OCI-LY7 (cell line): ENCODE data around the gene PLXNA3. TPM values are rescaled to one million over a fixed set of nuclear protein-coding genes. Genes with fewer than 3 reads are reported as not detected.

Source experiments
- BruUV-seq: library from RNA; stranded (reverse); fragments of 400-500 nt; replicated peaks from 2 replicates; lab custom pipeline; 2021; lab: Mats Ljungman, UMichigan
- CTCF ChIA-PET: fragments of 300-600 bp; sonication (Branson Sonifier 250); formaldehyde crosslinking; loops from one replicate; lab custom pipeline; 2022; ENCODE audit warnings: antibody characterized with exemption; ENCODE audit not compliant: unreplicated experiment; lab: Charles Lee
- POLR2A ChIA-PET: fragments of 300-600 bp; sonication (Branson Sonifier 250); formaldehyde crosslinking; loops from one replicate; lab custom pipeline; 2022; ENCODE audit warnings: antibody characterized with exemption; lab: Charles Lee
- DNase-seq: peaks from one replicate; pipeline ENCODE4 v3.0.0-alpha.2; 2015; ENCODE audit warnings: low spot score
- H2AFZ ChIP-seq: fragments of 200-600 bp; sonication (generic), shearing (Covaris generic); 2 replicates; pipeline ENCODE4 v1.6.1; 2014; ENCODE audit warnings: mild to moderate bottlenecking, antibody characterized with exemption, low read length, moderate library complexity
- H3K27ac ChIP-seq: fragments of 200-600 bp; sonication (generic); 2 replicates; pipeline ENCODE4 v1.5.1; 2014; ENCODE audit warnings: mixed run types, low read depth, mild to moderate bottlenecking, moderate library complexity, low read length, inconsistent platforms; ENCODE audit not compliant: poor library complexity, severe bottlenecking
- H3K36me3 ChIP-seq: fragments of 200-600 bp; sonication (generic); 2 replicates; pipeline ENCODE4 v1.6.1; 2014; ENCODE audit warnings: mild to moderate bottlenecking, antibody characterized with exemption, low read length, moderate library complexity, mixed read lengths; ENCODE audit not compliant: insufficient read depth
- H3K4me1 ChIP-seq: fragments of 200-600 bp; sonication (generic); 2 replicates; pipeline ENCODE4 v1.5.1; 2014; ENCODE audit warnings: mild to moderate bottlenecking, low read length; ENCODE audit not compliant: insufficient read depth, poor library complexity, severe bottlenecking
- H3K4me2 ChIP-seq: fragments of 200-600 bp; sonication (generic); 2 replicates; pipeline ENCODE4 v1.6.1; 2014; ENCODE audit warnings: mild to moderate bottlenecking, low read length
- H3K4me3 ChIP-seq: fragments of 200-600 bp; sonication (generic); 2 replicates; pipeline ENCODE4 v1.5.1; 2014; ENCODE audit warnings: mild to moderate bottlenecking, low read depth, low read length; ENCODE audit not compliant: poor library complexity, severe bottlenecking
- H3K79me2 ChIP-seq: fragments of 200-600 bp; sonication (generic); 2 replicates; pipeline ENCODE4 v1.6.1; 2016; ENCODE audit warnings: low read depth, mild to moderate bottlenecking, low read length, moderate library complexity, mixed read lengths; ENCODE audit not compliant: insufficient read depth
- H3K9me2 ChIP-seq: fragments of 200-600 bp; sonication (generic); 2 replicates; pipeline ENCODE4 v1.6.1; 2016; ENCODE audit warnings: mild to moderate bottlenecking, low read length, mixed read lengths; ENCODE audit not compliant: insufficient read depth
- H3K9me3 ChIP-seq: fragments of 200-600 bp; sonication (generic); 2 replicates; pipeline ENCODE4 v1.6.1; 2014; ENCODE audit warnings: mild to moderate bottlenecking, mixed run types, low read length, mixed read lengths
- H4K20me1 ChIP-seq: fragments of 200-600 bp; sonication (generic); 2 replicates; pipeline ENCODE4 v1.6.1; 2014; ENCODE audit warnings: mild to moderate bottlenecking, antibody characterized with exemption, low read length, moderate library complexity, mixed read lengths; ENCODE audit not compliant: insufficient read depth
- CTCF ChIP-seq: fragments of 200-600 bp; sonication (generic); conservative IDR thresholded peaks from 2 replicates; pipeline ENCODE4 v1.5.1; 2014; ENCODE audit warnings: mild to moderate bottlenecking, antibody characterized with exemption, low read length, moderate library complexity, mixed read lengths
- EZH2phosphoT487 ChIP-seq: fragments of 200-600 bp; sonication (generic); IDR thresholded peaks from 2 replicates; pipeline ENCODE4 v1.6.1; 2018; ENCODE audit warnings: low read depth, borderline replicate concordance, mild to moderate bottlenecking, mixed run types, antibody characterized with exemption, low read length, moderate library complexity, mixed read lengths
- intact Hi-C: fragments of 100-400 bp; cut with micrococcal nuclease; formaldehyde crosslinking; loops from one replicate; pipeline ENCODE4 v1.10.0; 2022; ENCODE audit not compliant: unreplicated experiment
- total RNA-seq, 2 experiments: library from RNA; depleted of rRNA in 1 of 2; stranded (reverse); fragments of >200 nt in 1 of 2; shearing (Covaris generic) in 1 of 2; gene quantifications; 2 replicates each; pipeline ENCODE4 v1.2.3, GENCODE V29; 2014 to 2022

The PLXNA3 gene
- total RNA-seq, 2 experiments from 2014 or later: 5.6 to 8.0 TPM

- no TSS peak for BruUV-seq
- Histone ChIP-seq H3K9me3 (no peaks in the 10 kb centered on the region), H3K36me3 (no peaks in the 10 kb centered on the region), H4K20me1 (no peaks in the 10 kb centered on the region), H3K4me1 (peaks cover 10% of the 10 kb centered on the region), H3K4me3 (no peak overlapping the region), H2AFZ (no peak overlapping the region), H3K27ac (no peak overlapping the region), H3K4me2 (no peak overlapping the region), H3K9me2 (no peaks in the 10 kb centered on the region), H3K79me2 (no peaks in the 10 kb centered on the region)
- DNase-seq: no peak
- intact Hi-C loops: no loop called here
- POLR2A ChIA-PET: interaction anchor here (0.6 kb wide), 1 partner anchor 50 kb away, joined by 5 read pairs; no protein-coding TSS in a partner anchor
- CTCF ChIA-PET: no interaction called here
- TF ChIP-seq CTCF: no peak
- TF ChIP-seq EZH2phosphoT487: no peak
These were observed 15.6 kb downstream of the PLXNA3 start for GRCh38 chrX:154473683-154474082.

- Histone ChIP-seq H3K79me2 (no peaks in the 10 kb centered on the region), H3K4me1 (peaks cover 37% of the 10 kb centered on the region), H3K27ac (no peak overlapping the region), H2AFZ (no peak overlapping the region), H3K36me3 (no peaks in the 10 kb centered on the region), H3K9me3 (no peaks in the 10 kb centered on the region), H3K9me2 (no peaks in the 10 kb centered on the region), H3K4me2 (no peak overlapping the region), H3K4me3 (no peak overlapping the region), H4K20me1 (no peaks in the 10 kb centered on the region)
- CTCF ChIA-PET: no interaction called here
- intact Hi-C loops: loop anchor here (5.0 kb wide), 1 partner anchor 40 kb away; the partner anchor contains the start of gene FAM3A
- POLR2A ChIA-PET: interaction anchor here (0.6 to 1.7 kb wide), 4 partner anchors 10 to 47 kb away, joined by 3 to 4 read pairs (median 4); partner anchors contain the start of genes SLC10A3 and UBL4A
- DNase-seq: no peak
- no TSS peak for BruUV-seq
- TF ChIP-seq CTCF (no peak), EZH2phosphoT487 (no peak)
These were observed 18.7 kb downstream of the PLXNA3 start for GRCh38 chrX:154476821-154477220.

- POLR2A ChIA-PET: interaction anchor here (0.5 to 1.7 kb wide), 3 partner anchors 13 to 31 kb away, joined by 3 to 4 read pairs (median 4); partner anchors contain the start of gene SLC10A3
- Histone ChIP-seq H3K27ac (no peak overlapping the region), H2AFZ (no peak overlapping the region; the same call in 1 of the 2 replicates), H3K9me3 (no peaks in the 10 kb centered on the region), H3K79me2 (no peaks in the 10 kb centered on the region), H3K4me1 (peaks cover 47% of the 10 kb centered on the region), H4K20me1 (no peaks in the 10 kb centered on the region), H3K4me3 (peak overlapping the region; percentile 80), H3K36me3 (no peaks in the 10 kb centered on the region), H3K9me2 (no peaks in the 10 kb centered on the region), H3K4me2 (peak overlapping the region; percentile 84)
- no TSS peak for BruUV-seq
- intact Hi-C loops: loop anchor here (5.0 kb wide), 1 partner anchor 39 kb away; the partner anchor contains the start of gene FAM3A
- no peak for DNase-seq
- no peak for TF ChIP-seq CTCF
- no peak for TF ChIP-seq EZH2phosphoT487
- CTCF ChIA-PET: interaction anchor here (0.9 kb wide), 1 partner anchor 18 kb away, joined by 3 read pairs; no protein-coding TSS in a partner anchor
These were observed 19.9 kb downstream of the PLXNA3 start for GRCh38 chrX:154477891-154478477.
